ENCODE data around the gene MTMR4. TPM values are rescaled to one million over a fixed set of nuclear protein-coding genes. Genes with fewer than 3 reads are reported as not detected.

Gene MTMR4
- total RNA-seq, 2 donors from 2014 or later, result 43.5 to 45.3 TPM

DNA sequence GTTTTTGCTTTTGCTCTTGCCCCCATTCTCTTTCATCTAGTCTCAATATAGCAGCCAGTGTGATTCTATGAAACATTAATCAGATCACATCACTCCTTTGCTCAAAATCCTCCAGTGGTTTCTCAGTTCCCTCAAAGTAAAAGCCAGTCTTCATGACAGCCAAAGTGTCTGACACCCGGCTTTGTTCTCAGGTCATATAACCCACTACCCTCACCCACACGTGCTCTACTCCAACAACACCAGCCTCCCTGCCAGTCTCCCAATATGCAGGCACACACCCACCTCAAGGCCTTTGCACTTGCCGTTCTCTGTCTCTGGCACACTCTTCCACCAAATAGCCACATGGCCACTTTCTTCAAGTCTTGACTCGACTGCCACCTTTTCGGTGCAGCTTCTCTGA is 4.4 kb downstream of the MTMR4 start:
- no peak overlapping the region for H3K4me3 ChIP-seq
- no peaks in the 10 kb centered on the region for H3K9me3 ChIP-seq
- H3K27me3 ChIP-seq, result no peaks in the 10 kb centered on the region
- no peak overlapping the region for H3K27ac ChIP-seq
- TF ChIP-seq, protein P1, sequence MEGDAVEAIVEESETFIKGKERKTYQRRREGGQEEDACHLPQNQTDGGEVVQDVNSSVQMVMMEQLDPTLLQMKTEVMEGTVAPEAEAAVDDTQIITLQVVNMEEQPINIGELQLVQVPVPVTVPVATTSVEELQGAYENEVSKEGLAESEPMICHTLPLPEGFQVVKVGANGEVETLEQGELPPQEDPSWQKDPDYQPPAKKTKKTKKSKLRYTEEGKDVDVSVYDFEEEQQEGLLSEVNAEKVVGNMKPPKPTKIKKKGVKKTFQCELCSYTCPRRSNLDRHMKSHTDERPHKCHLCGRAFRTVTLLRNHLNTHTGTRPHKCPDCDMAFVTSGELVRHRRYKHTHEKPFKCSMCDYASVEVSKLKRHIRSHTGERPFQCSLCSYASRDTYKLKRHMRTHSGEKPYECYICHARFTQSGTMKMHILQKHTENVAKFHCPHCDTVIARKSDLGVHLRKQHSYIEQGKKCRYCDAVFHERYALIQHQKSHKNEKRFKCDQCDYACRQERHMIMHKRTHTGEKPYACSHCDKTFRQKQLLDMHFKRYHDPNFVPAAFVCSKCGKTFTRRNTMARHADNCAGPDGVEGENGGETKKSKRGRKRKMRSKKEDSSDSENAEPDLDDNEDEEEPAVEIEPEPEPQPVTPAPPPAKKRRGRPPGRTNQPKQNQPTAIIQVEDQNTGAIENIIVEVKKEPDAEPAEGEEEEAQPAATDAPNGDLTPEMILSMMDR (IDR thresholded peaks at IDR 0.05), result no peak
- H3K4me1 ChIP-seq, result peaks cover 4% of the 10 kb centered on the region
- H3K9ac ChIP-seq (ENCODE audit: low read depth in 2 of 2, low read length in 2 of 2), result no peak overlapping the region
- no peak for DNase-seq
- H3K36me3 ChIP-seq, result peaks cover 36% of the 10 kb centered on the region
- intact Hi-C loops (cut with DNase I), result no loop called here

DNA sequence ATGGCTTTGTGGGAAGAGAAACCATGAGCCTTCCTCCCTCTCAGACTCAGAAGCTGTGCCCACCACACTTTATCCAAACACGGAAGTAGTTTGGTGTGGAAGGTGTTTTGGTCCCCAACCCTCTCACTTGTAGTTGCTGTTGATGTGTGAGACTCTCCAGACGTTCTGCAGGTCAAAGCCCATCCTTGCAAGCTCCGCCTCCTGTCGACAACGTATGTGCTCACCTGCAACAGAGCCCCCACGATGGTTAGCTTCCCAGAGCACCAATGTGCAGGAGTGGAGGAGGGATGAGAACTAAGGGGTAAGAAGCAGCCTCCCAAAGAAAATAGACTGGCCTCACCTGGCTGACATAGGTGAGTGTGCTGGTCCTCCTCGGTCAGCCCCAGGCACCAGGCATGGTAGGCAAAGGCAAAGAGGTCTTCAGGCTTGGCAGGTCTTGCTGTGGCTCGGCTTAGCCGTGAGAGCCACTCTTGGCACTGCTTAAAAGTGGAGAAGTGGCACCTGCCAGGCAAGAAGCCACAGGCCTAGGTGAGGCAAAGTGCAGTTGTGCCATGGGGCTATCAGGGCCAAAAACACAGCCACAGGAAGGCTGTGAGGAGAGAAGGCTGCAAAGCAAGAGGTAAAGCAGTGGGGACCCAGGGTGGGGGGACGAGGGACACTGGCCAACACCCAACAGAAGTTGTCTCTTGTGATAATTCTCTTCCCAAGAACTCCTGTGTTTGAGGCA is 5.9 kb downstream of the MTMR4 start:
- TF ChIP-seq, protein P1 (IDR thresholded peaks at IDR 0.05), result no peak
- intact Hi-C loops (cut with DNase I), result loop anchor here (10.0 kb wide), 1 partner anchor 154 kb away; the partner anchor contains the start of gene SUPT4H1
- no peak for DNase-seq
- peaks cover 44% of the 10 kb centered on the region for H3K36me3 ChIP-seq
- H3K9me3 ChIP-seq, result no peaks in the 10 kb centered on the region
- peaks cover 3% of the 10 kb centered on the region for H3K4me1 ChIP-seq
- H3K27me3 ChIP-seq, result no peaks in the 10 kb centered on the region
- H3K9ac ChIP-seq (ENCODE audit: low read depth in 2 of 2, low read length in 2 of 2), result no peak overlapping the region
- H3K27ac ChIP-seq, result no peak overlapping the region
- no peak overlapping the region for H3K4me3 ChIP-seq

DNA sequence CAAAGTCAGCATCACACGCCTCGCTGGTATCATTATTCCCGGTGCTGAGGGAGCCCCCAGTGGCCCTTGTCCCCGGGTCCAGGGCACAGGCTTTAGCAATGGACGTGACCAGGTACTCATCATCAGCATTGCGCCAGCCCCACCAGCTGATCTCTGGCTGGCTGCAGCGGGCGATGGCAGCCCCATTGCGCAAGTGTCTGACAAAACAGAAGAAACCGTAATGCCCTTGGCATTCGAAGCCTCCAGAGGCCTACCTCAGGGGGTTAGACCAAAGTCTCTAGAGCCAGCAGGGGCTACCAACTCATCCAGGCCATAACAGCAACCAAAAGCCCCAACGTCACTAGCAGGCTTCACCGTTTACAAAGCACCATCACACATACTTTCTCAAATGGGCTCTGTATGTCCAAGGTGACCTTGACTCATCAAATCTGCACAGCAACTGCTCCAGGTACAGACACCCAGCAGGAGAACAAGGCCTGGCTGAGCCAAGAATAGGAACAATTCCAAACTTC is 7.3 kb downstream of the MTMR4 start:
- H3K4me1 ChIP-seq, result no peaks in the 10 kb centered on the region
- H3K9me3 ChIP-seq, result no peaks in the 10 kb centered on the region
- no peak overlapping the region for H3K27ac ChIP-seq
- intact Hi-C loops (cut with DNase I), result loop anchor here (10.0 kb wide), 1 partner anchor 152 kb away; the partner anchor contains the start of gene SUPT4H1
- TF ChIP-seq, protein P1 (IDR thresholded peaks at IDR 0.05), result no peak
- no peak overlapping the region for H3K9ac ChIP-seq (ENCODE audit: low read depth in 2 of 2, low read length in 2 of 2)
- no peak overlapping the region for H3K4me3 ChIP-seq
- no peak for DNase-seq
- H3K27me3 ChIP-seq, result no peaks in the 10 kb centered on the region
- peaks cover 52% of the 10 kb centered on the region for H3K36me3 ChIP-seq

DNA sequence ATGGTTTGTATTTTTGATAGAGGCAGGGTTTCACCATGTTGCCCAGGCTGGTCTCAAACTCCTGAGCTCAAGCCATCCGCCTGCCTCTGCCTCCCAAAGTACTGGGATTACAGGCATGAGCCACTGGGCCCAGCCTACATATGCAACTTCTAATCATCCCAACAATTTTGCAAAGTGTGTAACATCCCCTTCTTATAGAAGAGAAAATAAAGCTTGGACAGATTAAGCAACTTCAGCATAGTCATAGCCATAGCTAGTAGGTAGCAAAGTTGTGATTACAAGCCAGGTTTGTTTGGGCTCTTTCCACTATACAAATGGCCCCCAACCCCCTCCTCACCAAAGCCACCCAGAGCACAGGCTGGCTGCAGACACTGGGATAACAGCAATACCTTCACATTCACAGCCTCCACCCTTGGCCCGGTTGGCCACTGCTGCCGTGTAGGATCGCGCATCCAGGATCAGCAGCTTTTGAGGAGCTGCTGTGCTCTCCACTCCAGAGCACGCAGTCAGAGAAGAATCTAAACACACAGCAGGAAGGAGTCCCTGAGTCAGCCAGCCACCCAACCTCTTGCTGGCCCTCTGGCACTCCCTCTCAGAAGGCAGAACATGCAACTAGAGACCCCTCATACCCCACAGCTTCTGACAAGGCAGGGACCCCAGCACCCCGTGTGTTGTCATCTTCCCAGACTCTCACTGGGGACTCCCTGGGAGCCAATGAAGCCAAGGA is 7.9 kb downstream of the MTMR4 start:
- no peak for DNase-seq
- Histone ChIP-seq H3K9ac (ENCODE audit: low read depth in 2 of 2, low read length in 2 of 2) (no peak overlapping the region), H3K36me3 (peaks cover 57% of the 10 kb centered on the region), H3K4me3 (no peak overlapping the region), H3K27ac (no peak overlapping the region), H3K27me3 (no peaks in the 10 kb centered on the region), H3K9me3 (no peaks in the 10 kb centered on the region), H3K4me1 (no peaks in the 10 kb centered on the region)
- intact Hi-C loops (cut with DNase I), result loop anchor here (10.0 kb wide), 1 partner anchor 152 kb away; the partner anchor contains the start of gene SUPT4H1
- TF ChIP-seq, protein P1 (IDR thresholded peaks at IDR 0.05), result no peak

DNA sequence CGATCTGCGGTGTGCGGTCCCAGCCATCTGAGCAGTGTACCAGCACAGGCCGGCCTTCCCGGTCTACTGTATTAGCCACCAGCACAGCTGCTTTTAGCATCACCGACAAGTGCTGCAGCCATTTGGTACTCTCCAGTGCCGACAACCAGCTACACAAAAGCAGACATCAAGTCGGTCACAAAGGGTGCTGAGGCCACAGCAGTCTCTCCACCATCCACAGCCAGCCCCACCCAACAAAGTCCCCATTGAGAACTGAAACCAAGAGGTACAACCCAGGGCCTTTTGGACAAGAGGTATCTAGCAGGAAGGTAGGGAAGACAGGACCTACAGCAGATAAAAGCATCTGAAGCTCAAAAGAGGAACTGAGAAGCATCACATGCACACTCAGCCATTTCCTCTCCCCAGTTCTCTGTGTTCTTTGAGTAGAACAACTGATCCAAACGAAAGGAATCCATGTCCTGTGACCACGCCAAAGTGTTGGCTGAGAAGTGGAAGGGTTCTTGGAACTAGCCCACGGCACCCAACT is 9.5 kb downstream of the MTMR4 start:
- peaks cover 48% of the 10 kb centered on the region for H3K36me3 ChIP-seq
- no peak overlapping the region for H3K4me3 ChIP-seq
- intact Hi-C loops (cut with DNase I), result loop anchor here (10.0 kb wide), 1 partner anchor 150 kb away; the partner anchor contains the start of gene SUPT4H1
- no peak overlapping the region for H3K9ac ChIP-seq (ENCODE audit: low read depth in 2 of 2, low read length in 2 of 2)
- TF ChIP-seq, protein P1 (IDR thresholded peaks at IDR 0.05), result no peak
- no peaks in the 10 kb centered on the region for H3K9me3 ChIP-seq
- H3K27me3 ChIP-seq, result no peaks in the 10 kb centered on the region
- H3K4me1 ChIP-seq, result no peaks in the 10 kb centered on the region
- no peak for DNase-seq
- no peak overlapping the region for H3K27ac ChIP-seq
